Measurements from ENCODE around the gene DNMT3A. TPM values are rescaled to one million over a fixed set of nuclear protein-coding genes. Genes with fewer than 3 reads are reported as not detected.
"Not testable (repeated sequence)": the region's sequence is repeated elsewhere in the genome, so short reads cannot be mapped to it uniquely, and the experiment has no call there.

Gene DNMT3A
- total RNA-seq, 1 donor from 2014 or later, result 43.8 TPM

DNA sequence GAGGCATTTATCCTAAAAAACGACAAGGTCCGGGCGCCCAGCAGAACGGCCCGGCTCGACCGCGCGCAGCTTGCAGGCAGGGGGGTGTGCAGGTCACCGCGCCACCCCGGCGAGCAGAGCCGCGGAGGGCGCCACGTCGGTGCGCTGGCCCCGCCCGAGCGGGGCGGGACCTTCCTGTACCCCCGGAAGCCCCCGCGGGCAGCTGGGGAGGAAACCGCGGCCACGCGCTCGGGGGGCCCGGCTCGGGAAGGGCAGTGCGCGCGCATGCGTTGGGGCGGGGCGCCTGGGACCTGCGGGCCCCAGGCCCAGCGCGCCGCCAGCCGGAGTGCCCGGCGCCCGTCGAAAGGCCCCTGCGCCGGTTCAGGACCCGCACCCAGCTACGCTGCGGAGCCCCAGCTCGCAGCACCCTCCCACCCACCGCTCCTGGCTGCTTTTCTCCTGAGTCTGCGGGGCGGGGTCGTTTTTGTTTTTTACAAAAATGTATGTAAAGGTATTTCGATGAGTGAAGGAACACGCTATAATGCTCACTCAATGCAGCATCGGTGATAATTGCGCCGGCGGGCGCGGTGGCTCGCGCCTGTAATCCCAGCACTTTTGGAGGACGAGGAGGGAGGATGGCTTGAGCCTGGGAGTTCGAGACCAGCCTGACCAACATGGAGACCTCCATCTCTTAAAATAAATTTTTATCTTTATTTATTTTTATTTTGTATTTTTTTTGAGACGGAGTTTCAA, 125.6 kb downstream of the DNMT3A start:
- peak in 1 of 2 donors; percentile 51 for DNase-seq (ENCODE audit: low read depth in 2 of 2)

DNA sequence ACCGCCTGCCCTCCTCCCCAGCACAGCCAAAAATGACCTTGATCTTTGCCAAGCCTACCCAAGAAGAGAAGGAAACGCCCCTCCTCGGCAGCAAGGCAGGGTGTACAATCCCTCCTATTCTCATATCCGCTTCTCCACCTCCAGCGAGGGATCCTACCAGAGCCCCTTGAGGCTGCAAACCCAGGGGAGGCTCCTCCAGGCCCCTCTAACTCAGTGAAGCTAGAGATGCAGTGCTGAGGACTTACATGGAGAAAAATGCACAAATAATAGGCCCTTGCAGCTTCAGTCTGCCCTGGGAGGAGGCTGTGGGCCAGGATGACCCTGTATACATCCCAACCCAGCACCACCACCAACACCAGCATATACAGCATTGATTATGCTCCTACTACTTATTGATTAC, 126.5 kb downstream of the DNMT3A start:
- no peak for DNase-seq (ENCODE audit: low read depth in 2 of 2)

DNA sequence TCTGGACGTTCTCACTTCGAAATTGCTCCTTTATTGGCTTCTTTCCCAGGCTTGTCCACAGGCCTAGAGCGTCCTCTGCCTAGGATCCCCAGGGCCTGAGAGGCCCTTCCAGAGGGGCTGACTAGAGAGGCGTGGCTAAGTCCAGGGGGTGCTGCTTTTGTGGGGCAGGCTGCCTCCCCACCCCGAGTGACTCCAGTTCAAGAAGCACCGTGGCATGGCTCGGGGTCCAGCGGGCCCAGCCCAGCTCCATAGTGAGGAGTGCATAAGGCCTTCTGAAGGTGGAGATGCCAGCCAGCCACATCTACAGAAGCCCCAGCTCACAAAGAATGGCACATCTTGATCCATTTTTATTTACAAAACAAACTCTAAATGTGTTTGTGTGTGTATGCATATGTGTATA, 128.5 kb downstream of the DNMT3A start:
- no peak for DNase-seq (ENCODE audit: low read depth in 2 of 2)

DNA sequence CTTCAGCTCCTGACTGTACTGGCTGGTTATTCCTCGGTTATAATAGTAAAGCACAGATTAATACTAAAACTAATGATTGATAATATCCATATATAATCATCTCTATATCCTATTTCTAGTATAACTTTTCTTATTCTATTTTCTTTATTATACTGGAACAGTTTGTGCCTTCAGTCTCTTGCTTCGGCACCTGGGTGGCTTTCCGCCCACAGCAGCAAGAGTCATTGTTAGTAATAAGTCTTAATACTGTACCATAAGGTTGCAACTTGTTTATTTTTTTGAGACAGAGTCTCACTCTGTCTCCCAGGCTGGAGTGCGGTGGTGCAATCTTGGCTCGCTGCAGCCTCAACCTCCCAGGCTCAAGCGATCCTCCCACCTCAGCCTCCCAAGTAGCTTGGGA, 130.8 kb downstream of the DNMT3A start:
- DNase-seq (ENCODE audit: low read depth in 2 of 2), result not testable (repeated sequence)

DNA sequence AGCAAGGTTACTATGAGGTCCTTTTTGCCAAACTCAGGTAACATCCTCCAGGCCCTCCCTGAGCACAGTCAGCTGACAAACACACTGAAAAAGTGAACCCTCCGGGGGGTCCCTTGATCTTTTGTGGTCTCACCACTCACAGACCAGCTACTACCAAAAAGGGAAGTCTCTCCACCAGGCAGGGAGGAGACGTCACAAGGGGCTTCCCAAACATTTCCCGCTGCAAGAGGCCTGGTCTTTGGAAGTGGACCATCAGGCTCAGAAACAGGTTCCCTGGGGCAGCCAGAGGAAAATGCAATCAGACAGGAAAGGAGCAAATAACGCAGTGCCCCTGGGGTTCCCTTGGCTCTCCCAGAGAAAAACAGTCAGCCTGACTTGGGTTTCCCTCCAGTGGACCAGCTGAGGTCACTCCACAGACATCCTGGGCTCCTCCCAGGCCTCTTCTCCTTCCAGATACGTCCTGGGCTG, 134.6 kb downstream of the DNMT3A start:
- DNase-seq (ENCODE audit: low read depth in 2 of 2), result no peak

DNA sequence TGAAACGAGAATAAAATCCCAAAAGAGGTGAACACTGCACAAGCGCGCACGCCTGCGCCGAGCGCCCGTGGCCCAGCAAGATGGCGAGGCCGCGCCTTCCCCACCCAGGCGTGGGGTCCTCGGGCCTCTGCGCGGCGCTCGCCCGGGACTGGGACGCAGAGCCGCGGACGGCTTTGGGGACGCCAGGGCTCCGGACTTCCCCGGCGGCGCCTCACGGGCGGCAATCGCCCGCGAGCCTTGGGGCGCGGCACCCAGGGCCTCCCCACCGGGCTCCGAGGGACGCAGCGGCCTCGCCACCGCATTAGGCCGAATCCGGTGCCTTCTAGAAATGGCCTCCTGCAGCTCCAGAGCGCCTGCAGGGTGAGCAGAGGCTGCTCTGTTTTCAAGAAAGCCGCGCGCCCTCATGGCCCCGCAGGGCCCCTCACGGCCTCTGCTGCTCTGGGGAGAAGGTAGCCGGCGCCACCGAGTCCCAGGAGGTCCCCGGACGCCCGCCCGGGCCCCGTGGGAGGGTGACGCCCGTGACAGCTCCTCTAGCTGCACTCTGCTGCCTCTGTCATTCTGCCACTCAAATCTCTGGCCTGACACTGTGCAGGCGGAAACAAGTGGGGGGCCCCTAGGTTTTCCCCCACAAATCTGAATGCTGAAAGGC, 137.4 kb downstream of the DNMT3A start:
- DNase-seq (ENCODE audit: low read depth in 2 of 2), result no peak

DNA sequence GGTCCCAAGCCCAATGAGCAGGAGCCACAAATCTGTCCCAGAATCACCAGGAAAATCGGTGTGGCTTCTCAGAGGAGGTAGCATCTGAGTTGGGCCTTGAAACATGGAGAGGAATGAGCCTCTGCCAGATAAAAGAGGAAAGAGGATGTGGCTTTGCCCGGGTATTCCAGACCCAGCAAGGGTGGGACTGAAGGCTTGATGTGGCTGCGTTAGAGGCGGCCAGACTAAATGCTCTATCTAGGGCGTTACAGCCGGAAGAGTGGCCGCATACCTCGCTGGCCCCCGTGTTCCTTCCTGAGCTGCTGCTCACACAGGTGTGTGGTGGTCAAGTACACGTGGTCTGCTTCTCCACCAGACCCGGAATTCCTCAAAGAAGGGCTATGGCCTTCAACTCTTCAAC, 139.4 kb downstream of the DNMT3A start:
- no peak for DNase-seq (ENCODE audit: low read depth in 2 of 2)

DNA sequence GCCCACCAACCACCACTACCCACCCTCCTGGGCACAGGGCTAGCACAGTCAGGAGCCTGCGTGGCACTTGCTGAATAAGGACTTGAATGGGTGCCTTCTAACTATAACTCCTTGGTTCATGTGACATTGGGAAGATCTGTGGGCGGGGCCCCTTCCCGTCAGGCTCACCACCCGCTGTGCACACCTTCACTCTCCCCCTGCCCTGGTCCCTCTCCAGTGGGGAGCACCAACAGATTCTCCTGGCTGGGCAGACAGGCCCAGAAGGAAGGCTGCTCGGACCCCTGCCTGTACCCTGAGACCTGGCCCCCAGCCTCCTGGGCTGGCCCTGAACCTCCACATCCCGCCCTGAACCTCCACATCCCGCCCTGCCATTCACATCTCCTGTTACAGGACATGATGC, 139.9 kb downstream of the DNMT3A start:
- DNase-seq (ENCODE audit: low read depth in 2 of 2), result no peak

DNA sequence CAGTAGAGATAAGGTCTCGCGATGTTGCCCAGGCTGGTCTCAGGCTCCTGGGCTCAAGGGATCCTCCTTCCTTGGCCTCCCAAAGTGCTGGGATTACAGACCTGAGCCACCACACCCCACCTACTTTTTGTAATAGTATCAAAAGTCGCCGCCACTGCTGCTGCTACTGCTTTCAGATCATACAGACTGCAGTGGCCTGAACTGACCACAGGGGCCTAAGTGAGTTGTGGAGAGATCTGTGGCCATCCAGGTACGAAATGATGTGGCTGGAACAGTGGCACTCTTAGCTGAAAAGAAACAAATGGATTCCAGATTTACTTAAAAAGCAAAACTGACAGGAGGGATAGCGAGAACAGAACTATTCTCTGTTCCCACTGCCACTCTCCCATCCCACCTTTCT, 140.5 kb downstream of the DNMT3A start:
- DNase-seq (ENCODE audit: low read depth in 2 of 2), result peak in 1 of 2 donors; percentile 32

DNA sequence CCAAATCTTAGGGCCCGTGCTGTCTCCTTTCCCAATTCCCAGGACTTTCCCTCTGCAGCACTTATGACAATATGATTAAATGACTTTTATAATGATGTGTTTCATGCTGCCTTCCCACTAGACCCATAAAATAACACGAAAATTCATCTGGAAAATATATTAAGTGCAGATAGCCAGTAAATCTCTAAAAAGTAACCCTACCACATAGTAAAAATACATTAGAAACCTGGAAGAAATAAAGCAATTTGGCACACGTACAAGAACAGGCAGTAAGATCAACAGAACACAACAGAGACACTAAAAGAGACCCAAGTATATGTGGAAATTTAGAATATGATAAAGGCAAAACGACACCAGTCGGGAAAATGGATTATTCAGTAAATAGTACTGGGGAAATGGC, 143.1 kb downstream of the DNMT3A start:
- DNase-seq (ENCODE audit: low read depth in 2 of 2), result no peak

DNA sequence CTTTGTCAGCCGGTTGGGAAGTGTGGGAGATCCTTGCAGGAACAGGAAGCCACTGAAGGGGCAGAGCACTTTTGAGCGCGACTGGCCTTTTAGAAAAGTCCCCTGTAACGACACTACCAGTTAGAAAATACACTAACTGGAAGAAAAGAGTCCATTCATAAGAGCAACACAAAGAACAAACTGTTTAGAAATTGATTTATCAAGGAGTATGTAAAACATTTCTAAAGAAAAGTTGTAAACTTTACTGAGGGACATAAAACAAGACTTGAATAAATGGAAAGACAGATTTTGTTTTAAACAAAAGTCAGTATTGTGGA, 143.6 kb downstream of the DNMT3A start:
- DNase-seq (ENCODE audit: low read depth in 2 of 2), result no peak

DNA sequence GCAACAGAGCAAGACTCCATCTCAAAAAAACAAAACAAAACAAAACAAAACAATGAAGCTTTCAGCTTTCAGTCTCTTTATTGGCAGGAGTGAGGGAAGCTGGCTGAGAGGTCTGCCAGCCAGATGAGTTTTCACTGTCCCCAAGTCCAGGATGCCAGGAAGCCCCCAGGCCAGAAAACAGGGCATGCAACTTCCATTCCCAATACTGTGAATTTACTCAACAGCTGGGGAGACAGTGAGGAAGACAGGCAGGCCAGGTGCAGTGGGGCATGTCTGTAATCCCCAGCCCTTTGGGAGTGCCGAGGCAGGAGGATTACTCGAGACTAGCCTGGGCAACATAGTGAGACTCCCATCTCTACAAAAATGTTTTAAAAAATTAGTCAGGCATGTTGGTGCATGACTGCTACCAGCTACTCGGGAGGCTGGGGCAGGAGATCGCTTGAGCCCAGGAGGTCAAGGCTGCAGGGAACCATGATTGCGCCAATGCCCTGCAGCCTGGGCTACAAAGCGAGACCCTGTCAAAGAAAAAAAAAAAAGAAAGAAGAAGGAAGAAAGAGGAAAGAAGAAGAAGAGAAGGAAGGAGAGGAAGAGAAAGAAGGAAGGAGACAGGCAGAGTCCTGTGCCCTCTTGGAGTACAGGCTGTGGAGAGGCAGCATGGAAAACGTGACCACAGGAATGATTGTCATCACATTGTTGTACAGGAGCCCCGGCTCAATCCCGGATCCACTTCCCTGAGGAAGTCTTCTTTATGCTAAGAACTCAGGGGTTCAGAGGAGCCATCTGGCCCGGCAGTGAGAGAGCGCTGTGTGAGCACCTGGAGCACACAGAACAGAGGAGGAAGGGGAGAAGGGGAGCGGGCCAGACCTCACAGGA, 144.2 kb downstream of the DNMT3A start:
- DNase-seq (ENCODE audit: low read depth in 2 of 2), result no peak

DNA sequence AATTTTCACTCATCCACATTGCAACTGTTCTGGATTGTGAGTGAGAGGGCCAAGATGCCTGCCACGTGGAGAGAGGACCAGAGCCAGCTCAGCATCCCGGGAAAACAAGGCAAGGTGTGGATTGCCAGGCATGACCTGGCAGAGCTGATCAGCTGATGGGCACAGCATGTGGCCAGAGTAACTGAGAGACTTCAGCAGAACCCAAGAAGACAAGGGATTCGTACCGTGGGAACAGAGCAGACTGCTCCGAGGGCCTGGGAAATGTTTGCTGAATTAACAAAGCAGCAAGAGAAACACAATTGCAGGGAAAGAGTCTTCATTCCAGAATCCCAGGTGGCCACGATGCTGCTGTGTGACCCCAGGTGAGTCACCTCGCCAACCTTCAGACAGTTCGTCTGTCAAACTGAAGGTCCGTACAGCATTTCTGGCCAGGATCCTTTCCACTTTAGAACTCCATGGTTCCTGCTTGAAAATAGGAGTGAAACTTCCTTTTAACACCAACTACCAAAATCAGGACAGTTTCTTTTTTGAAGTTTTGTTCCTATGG, 147.1 kb downstream of the DNMT3A start:
- no peak for DNase-seq (ENCODE audit: low read depth in 2 of 2)

DNA sequence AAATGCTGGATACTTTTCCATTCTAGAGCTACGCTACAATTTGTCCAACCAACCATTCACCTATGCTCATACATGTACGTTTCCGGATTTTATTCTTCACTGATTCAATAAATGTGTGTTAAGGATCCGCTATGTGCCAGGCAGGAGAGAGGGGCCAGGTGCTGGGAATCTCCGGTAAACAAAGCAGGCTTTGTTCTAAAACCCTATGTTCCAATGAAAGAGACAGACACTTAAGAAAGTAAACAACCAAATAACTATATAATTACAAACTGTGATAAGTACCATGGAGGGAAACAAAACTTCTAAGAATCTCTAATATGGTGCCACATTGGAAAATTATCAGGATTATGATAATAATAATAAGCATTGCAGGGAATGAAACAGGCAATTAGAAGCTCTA, 151.2 kb downstream of the DNMT3A start:
- no peak for DNase-seq (ENCODE audit: low read depth in 2 of 2)

DNA sequence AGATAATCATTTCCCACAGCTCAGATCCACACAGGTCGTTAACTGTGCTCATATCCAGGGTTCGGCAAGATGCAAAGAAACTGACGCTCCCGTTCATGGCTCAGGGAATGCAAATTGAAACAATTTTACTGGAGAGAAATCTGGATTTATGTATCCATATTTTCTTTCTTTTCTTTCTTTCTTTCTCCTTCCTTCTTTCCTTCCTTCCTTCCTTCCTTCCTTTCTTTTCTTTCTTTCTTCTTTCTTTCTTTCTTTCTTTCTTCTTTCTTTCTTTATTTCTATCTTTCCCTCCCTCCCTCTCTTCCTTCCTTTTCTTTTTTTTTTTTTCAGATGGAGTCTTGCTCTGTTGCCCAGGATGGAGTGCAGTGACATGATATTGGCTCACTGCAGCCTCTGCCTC, 153.3 kb downstream of the DNMT3A start:
- no peak for DNase-seq (ENCODE audit: low read depth in 2 of 2)

DNA sequence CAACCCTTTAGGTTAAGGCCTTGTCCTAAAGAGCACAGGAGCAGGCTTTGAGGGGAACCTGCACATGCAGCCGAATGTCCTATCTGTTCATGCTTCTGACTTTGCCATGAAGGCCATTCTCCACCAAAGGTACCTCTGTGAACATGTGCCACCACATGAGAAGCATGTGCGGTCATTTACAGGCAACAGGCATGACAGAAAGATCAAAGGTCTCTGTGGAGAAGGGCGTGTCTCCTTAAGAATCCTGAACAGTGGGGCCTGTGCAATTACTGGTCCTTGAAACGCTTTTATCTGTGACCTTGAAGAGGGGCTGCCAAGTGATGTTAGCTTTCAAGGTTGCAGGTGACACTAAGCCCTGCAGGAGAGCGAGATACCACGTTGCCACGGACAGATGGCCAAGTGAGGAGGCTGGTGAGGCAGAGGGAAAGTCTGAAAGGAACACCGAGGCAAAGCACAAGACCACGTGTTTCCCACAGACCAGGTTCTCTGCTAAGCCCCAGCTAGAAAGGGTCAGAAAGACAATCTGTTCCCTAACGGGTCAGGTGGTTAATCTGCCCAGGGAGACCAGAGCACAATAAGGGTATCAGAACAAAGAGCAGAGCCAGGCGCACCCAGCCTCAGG, 153.9 kb downstream of the DNMT3A start:
- no peak for DNase-seq (ENCODE audit: low read depth in 2 of 2)

DNA sequence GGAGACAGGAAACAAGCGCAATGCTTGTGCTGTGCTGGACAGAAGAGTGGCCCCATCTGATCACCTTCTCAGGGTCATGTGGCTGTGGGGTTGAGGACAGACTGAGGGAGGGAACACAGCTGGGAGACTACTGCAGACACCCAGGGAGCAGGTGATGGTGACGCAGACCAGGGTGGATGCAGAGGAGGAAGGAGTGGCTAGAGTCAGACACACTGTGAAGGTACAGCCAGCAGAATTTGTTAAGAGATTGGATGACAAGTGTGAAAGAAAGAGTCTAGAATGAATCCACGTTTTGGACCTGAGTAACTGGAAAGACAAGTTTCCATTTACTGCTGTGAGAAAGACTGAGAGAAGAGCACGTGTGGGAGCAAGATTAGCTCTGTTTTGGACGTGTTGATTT, 157.5 kb downstream of the DNMT3A start:
- DNase-seq (ENCODE audit: low read depth in 2 of 2), result no peak

DNA sequence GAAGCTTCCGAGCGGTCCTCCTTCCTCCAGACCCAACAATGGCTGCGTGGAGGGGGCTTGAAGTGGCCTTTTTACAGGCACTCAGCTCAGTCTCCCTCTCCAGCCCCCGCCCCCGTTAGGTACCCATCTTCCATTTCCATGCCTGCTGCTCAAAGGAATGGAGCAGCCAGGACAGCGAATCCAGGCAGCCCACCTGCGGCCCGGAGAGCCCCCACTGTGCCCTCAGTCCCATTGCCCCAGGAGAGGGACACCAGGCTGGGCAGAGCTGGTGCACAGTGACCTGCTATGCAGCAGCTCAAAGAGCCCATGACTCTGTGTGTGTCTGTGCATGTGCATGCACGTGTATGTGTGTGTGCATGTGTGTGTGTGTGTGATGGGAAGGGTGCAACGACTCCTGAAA, 162.7 kb downstream of the DNMT3A start:
- no peak for DNase-seq (ENCODE audit: low read depth in 2 of 2)

All from lung microvascular endothelial cell (primary cell).